Mucosa of gallbladder (tissue), 1 donor: ENCODE results near the gene VWA3A. TPM values are rescaled to one million over a fixed set of nuclear protein-coding genes. Genes with fewer than 3 reads are reported as not detected.

Experiments used
- DNase-seq: peaks from one replicate; pipeline ENCODE4 v3.0.0-alpha.2; 2020; ENCODE audit warnings: low spot score
- total RNA-seq: library from RNA; stranded (reverse); gene quantifications from one replicate; pipeline ENCODE4 v1.2.1, GENCODE V29; 2021
- donor health status: DM: no; HTN: no; CAD: no.

Gene VWA3A
- total RNA-seq, 1 donor from 2014 or later, result 0.32 TPM

- DNase-seq, result no peak
Observed at GRCh38 chr16:22203091-22203490, 110.8 kb downstream of the VWA3A start.

DNA sequence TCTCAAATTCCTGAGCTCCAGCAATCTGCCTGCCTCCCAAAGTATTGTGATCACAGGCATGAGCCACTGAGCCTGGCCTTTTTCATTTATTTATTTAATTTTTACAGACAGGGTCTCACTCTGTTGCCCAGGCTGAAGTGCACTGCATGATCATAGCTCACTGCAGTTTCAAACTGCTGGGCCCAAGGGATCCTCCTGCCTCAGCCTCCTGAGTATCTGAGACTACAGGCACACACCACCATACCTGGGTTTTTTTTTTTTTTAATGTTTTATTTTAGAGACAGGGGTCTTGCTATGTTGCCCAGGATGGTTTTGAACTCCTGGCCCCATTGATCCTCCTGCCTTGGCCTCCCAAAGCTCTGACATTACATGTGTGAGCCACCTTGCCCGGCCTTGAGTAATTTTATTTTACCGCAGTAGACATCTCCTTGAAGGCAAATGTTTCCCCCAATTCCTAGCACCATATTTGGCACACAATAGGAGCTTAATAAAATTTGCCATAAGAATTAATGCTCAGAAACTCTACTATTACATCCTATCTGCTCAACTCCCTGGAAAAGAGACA, 111.8 kb downstream of the VWA3A start:
- DNase-seq, result no peak

GRCh38 chr16:22205577-22206012, 113.3 kb downstream of the VWA3A start:
- DNase-seq, result no peak

GRCh38 chr16:22206013-22206841, 113.9 kb downstream of the VWA3A start, which contains the start of gene EEF2K:
EEF2K (plus strand) TSS chr16:22206278; CDS start chr16:22225730, 19,452 bp downstream.
- DNase-seq, result peak; percentile 94

Other genes with a start within 250 kb of the VWA3A start
- gene NPIPB4, start 234.8 kb upstream of the VWA3A start, total RNA-seq, result 98.3 TPM
- 235 TPM for gene UQCRC2, start 139.2 kb upstream of the VWA3A start, total RNA-seq
- not detected for gene PDZD9, start 91.4 kb upstream of the VWA3A start, total RNA-seq
- 11.3 TPM for gene MOSMO, start 84.4 kb upstream of the VWA3A start, total RNA-seq
- 0.26 TPM for gene SDR42E2, start 70.0 kb downstream of the VWA3A start, total RNA-seq
- 30.2 TPM for gene EEF2K, start 113.7 kb downstream of the VWA3A start, total RNA-seq
- gene POLR3E, start 204.9 kb downstream of the VWA3A start, total RNA-seq, result 43.7 TPM